Endodermal cell (in vitro differentiated cells): ENCODE data around the gene PHKG2. TPM values are rescaled to one million over a fixed set of nuclear protein-coding genes. Genes with fewer than 3 reads are reported as not detected.
A peak's percentile ranks its signal among the peaks of the same experiment; 100 is the strongest.

Source experiments
- DNase-seq: peaks from one replicate; pipeline ENCODE4 v3.0.0-alpha.2; 2017
- H3K27ac ChIP-seq: 2 replicates; pipeline ENCODE4 v1.5.1; 2013; ENCODE audit warnings: mild to moderate bottlenecking, low read depth, low read length, moderate library complexity
- H3K27me3 ChIP-seq: 2 replicates; pipeline ENCODE4 v1.6.1; 2013; ENCODE audit warnings: mild to moderate bottlenecking, low read length, moderate library complexity; ENCODE audit not compliant: insufficient read depth, control insufficient read depth, poor library complexity, severe bottlenecking
- H3K36me3 ChIP-seq: 2 replicates; pipeline ENCODE4 v1.7.0; 2013; ENCODE audit warnings: mild to moderate bottlenecking, low read length, moderate library complexity; ENCODE audit not compliant: control insufficient read depth, insufficient read depth
- H3K4me1 ChIP-seq: one replicate; pipeline ENCODE4 v1.7.0; 2013; ENCODE audit warnings: low read length; ENCODE audit not compliant: control insufficient read depth, insufficient read depth
- H3K4me3 ChIP-seq: 2 replicates; pipeline ENCODE4 v1.5.1; 2013; ENCODE audit warnings: mild to moderate bottlenecking, low read length, moderate library complexity
- H3K9ac ChIP-seq: 2 replicates; pipeline ENCODE4 v1.6.1; 2013; ENCODE audit warnings: mild to moderate bottlenecking, low read length, moderate library complexity; ENCODE audit not compliant: poor library complexity, severe bottlenecking; ENCODE audit errors: extremely low read depth
- H3K9me3 ChIP-seq: 2 replicates; pipeline ENCODE4 v1.6.1; 2013; ENCODE audit warnings: mild to moderate bottlenecking, low read length, moderate library complexity; ENCODE audit not compliant: control insufficient read depth
- H3K27ac Mint-ChIP-seq: 2 replicates; pipeline ENCODE4 v1.8.0; 2020; ENCODE audit warnings: mixed read lengths
- H3K27me3 Mint-ChIP-seq: 2 replicates; pipeline ENCODE4 v1.8.0; 2021; ENCODE audit warnings: mild to moderate bottlenecking, mixed read lengths; ENCODE audit not compliant: insufficient read depth
- H3K36me3 Mint-ChIP-seq: 2 replicates; pipeline ENCODE4 v1.8.0; 2020; ENCODE audit warnings: low read depth, mixed read lengths
- H3K4me1 Mint-ChIP-seq: 2 replicates; pipeline ENCODE4 v1.8.0; 2020; ENCODE audit warnings: mixed read lengths
- H3K4me3 Mint-ChIP-seq: 2 replicates; pipeline ENCODE4 v1.8.0; 2020; ENCODE audit warnings: mild to moderate bottlenecking, moderate library complexity, mixed read lengths
- H3K9me3 Mint-ChIP-seq: 2 replicates; pipeline ENCODE4 v1.8.0; 2020; ENCODE audit warnings: mild to moderate bottlenecking, mixed read lengths
- WGBS, 2 experiments: methylation state at CpG; one replicate each; pipeline versions ENCODE4 v1.1.5 to v1.1.7; 2013; ENCODE audit warnings: missing lambda C conversion rate in 2 of 2, mixed read lengths in 1 of 2; ENCODE audit not compliant: insufficient coverage in 1 of 2, insufficient read length in 1 of 2; 5-methylcytosine and 5-hydroxymethylcytosine counted together
- total RNA-seq, 2 donors: library from RNA; stranded (reverse); fragmentation: NEBNext Ultra II Directional in 1 of 2; extraction: Animal tissue kit (Norgen Biotek cat#: 25700) in 1 of 2; gene quantifications; 2 replicates in 1 of 2; 3 replicates in 1 of 2; pipeline ENCODE4 v1.2.1, GENCODE V29; 2021
- TF ChIP-seq, protein P1 (sequence below): fragments of 200-600 bp; sonication (generic); conservative IDR thresholded peaks from 2 replicates; pipeline ENCODE4 v1.5.0; 2021; ENCODE audit warnings: antibody characterized with exemption, mild to moderate bottlenecking

Gene PHKG2
- total RNA-seq, 2 donors from 2014 or later = 49.8 to 54.8 TPM

DNA sequence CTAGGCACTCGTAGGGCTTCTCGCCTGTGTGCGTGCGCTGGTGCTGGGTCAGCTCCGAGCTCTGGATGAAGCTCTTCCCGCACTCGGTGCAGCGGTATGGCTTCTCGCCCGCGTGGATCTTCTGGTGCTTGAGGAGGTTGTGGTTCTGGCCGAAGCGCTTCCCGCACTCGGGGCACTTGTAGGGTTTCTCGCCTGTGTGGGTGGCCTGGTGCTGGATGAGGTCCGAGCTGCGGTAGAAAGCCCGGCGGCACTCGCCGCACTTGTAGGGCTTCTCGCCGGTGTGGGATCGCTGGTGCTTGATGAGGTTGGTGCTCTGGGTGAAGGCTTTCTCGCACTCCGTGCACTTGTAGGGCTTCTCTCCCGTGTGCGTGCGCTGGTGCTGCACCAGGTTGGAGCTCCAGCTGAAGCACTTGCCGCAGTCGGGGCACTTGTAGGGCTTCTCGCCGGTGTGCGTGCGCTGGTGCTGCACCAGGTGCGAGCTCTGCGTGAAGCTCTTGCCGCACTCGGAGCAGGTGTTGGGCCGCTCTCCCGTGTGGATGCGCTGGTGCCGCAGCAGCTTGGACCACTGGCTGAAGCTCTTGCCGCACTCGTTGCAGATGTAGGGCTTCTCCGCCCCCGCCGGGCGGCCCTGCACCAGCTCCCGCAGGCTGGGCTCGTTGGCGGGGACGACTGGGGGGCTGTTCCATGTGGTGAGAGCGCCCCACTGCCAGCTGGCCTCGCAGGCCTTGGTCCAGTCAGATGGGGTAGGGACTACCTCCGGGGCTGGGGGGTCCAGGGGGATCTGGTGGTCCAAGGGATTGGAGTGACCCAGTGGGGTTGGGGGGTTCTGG lies 35.3 kb downstream of the PHKG2 start:
- Mint-ChIP-seq H3K9me3 (no peaks in the 10 kb centered on the region), H3K27me3 (no peaks in the 10 kb centered on the region), H3K4me1 (peaks cover 17% of the 10 kb centered on the region), H3K36me3 (peaks cover 33% of the 10 kb centered on the region), H3K4me3 (no peak overlapping the region), H3K27ac (no peak overlapping the region)
- TF ChIP-seq, protein P1, sequence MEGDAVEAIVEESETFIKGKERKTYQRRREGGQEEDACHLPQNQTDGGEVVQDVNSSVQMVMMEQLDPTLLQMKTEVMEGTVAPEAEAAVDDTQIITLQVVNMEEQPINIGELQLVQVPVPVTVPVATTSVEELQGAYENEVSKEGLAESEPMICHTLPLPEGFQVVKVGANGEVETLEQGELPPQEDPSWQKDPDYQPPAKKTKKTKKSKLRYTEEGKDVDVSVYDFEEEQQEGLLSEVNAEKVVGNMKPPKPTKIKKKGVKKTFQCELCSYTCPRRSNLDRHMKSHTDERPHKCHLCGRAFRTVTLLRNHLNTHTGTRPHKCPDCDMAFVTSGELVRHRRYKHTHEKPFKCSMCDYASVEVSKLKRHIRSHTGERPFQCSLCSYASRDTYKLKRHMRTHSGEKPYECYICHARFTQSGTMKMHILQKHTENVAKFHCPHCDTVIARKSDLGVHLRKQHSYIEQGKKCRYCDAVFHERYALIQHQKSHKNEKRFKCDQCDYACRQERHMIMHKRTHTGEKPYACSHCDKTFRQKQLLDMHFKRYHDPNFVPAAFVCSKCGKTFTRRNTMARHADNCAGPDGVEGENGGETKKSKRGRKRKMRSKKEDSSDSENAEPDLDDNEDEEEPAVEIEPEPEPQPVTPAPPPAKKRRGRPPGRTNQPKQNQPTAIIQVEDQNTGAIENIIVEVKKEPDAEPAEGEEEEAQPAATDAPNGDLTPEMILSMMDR = no peak
- Histone ChIP-seq H3K9ac (no peak overlapping the region), H3K4me1 (no peaks in the 10 kb centered on the region), H3K27ac (no peak overlapping the region), H3K27me3 (no peaks in the 10 kb centered on the region), H3K36me3 (peaks cover 47% of the 10 kb centered on the region), H3K9me3 (no peaks in the 10 kb centered on the region), H3K4me3 (no peak overlapping the region)
- no peak for DNase-seq
- 96% methylated on average over 29 to 57 of the region's 57 CpGs for WGBS, 2 experiments

DNA sequence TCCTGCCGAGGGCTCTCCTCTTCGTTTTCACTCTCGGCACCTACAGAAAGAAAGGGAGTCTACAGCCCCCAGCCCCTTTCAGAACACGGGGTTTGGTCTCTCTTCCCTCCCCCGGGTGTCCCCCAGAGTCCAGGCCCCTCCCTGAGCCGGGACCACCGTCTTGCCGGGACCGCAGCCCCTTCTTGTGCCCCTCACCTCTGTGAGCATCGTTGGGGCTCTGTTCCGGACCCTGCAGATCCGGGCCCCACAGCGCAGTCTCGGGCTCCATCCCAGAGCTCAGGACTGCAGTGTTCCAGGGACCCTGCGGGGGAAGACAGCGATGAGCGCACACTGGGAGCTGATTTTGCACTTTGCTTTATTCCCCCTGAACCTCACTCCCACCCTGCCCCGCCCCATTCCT lies 36.0 kb downstream of the PHKG2 start:
- peak; percentile 38 for DNase-seq
- peaks cover 47% of the 10 kb centered on the region for H3K36me3 ChIP-seq
- no peak overlapping the region for H3K4me3 Mint-ChIP-seq
- H3K9me3 ChIP-seq = no peaks in the 10 kb centered on the region
- peaks cover 33% of the 10 kb centered on the region for H3K36me3 Mint-ChIP-seq
- H3K9ac ChIP-seq = no peak overlapping the region
- H3K4me3 ChIP-seq = no peak overlapping the region
- H3K27ac ChIP-seq = no peak overlapping the region
- no peaks in the 10 kb centered on the region for H3K27me3 ChIP-seq
- H3K4me1 Mint-ChIP-seq = peaks cover 12% of the 10 kb centered on the region
- no peak overlapping the region for H3K27ac Mint-ChIP-seq
- no peaks in the 10 kb centered on the region for H3K4me1 ChIP-seq
- WGBS, 2 experiments = 94 to 96% methylated on average over 12 to 18 of the region's 18 CpGs
- TF ChIP-seq, protein P1 = no peak
- H3K27me3 Mint-ChIP-seq = no peaks in the 10 kb centered on the region
- H3K9me3 Mint-ChIP-seq = no peaks in the 10 kb centered on the region

DNA sequence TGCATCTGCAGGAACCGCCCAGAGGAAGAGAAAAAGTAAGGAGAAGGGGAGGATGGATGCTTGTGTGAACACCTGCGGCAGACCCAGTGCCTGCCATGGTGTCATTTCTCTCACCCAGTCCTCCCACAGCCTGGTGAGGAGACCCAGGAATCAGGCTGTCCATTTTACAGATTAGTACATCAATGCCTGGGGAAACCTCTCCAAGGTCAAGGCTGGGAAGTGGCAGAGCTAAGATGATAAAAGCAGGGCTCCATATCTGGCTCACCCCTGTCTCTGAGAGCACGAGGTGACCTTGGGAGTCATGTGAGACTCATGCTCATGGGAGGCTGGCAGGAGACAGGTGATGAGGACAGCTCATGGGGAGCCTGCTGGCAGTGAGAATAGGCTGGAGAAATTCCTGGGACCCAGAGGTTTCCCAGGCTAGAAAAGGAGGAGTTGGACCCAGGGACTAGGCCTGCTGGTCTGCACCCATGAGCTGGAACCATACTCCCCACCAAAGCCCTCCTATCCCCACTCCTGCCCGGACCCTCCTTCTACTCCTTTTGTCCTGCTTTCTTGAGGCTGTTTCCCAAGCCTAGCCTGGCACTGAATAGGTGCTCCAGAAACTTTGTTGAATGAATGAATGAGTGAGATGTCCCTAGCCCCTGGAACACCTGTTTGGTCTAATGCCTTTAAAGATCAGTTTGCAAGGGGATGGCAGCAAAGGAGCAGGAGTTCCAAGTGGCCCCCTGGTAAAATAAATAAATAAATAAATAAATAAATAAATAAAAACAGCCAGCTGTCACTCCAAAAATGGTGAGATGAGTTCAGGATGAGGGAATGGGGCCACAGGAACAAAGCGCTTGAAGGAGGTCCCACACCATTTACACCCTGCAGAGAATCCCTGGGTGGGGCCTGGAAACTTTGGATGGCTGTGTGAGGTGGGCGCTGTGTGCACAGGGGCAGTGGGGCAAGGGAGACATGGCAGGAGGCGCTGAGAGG lies 37.2 kb downstream of the PHKG2 start:
- H3K4me1 Mint-ChIP-seq = peaks cover 12% of the 10 kb centered on the region
- WGBS, 2 experiments = 86% methylated on average over 7 of the region's 7 CpGs; no CpG with 5 or more reads in 1 of the 2 experiments
- H3K27me3 Mint-ChIP-seq = peaks cover 3% of the 10 kb centered on the region
- H3K4me1 ChIP-seq = no peaks in the 10 kb centered on the region
- H3K9me3 ChIP-seq = no peaks in the 10 kb centered on the region
- peak overlapping the region; percentile 90 for H3K4me3 ChIP-seq
- peak; percentile 43 for DNase-seq
- no peaks in the 10 kb centered on the region for H3K9me3 Mint-ChIP-seq
- H3K36me3 ChIP-seq = peaks cover 44% of the 10 kb centered on the region
- H3K27ac Mint-ChIP-seq = peak overlapping the region; percentile 35
- peak overlapping the region; percentile 64 for H3K9ac ChIP-seq
- no peaks in the 10 kb centered on the region for H3K27me3 ChIP-seq
- peak overlapping the region; percentile 80 for H3K4me3 Mint-ChIP-seq
- TF ChIP-seq, protein P1 = no peak
- H3K36me3 Mint-ChIP-seq = peaks cover 33% of the 10 kb centered on the region
- no peak overlapping the region for H3K27ac ChIP-seq
